ENCODE results near the gene CCL20.
"Not testable (repeated sequence)": the region's sequence is repeated elsewhere in the genome, so short reads cannot be mapped to it uniquely, and the experiment has no call there.

CCL20 gene

GRCh38 chr2:227839339-227840129 lies 25.9 kb downstream of the CCL20 start:
- not testable (repeated sequence) for DNase-seq

GRCh38 chr2:227846831-227847230 lies 33.2 kb downstream of the CCL20 start:
- DNase-seq = no peak

GRCh38 chr2:227848146-227848545 lies 34.5 kb downstream of the CCL20 start:
- DNase-seq = no peak

- no peak for DNase-seq
Measured at GRCh38 chr2:227848586-227848985, 34.9 kb downstream of the CCL20 start.

GRCh38 chr2:227849906-227850305 lies 36.3 kb downstream of the CCL20 start:
- DNase-seq = no peak

DNA sequence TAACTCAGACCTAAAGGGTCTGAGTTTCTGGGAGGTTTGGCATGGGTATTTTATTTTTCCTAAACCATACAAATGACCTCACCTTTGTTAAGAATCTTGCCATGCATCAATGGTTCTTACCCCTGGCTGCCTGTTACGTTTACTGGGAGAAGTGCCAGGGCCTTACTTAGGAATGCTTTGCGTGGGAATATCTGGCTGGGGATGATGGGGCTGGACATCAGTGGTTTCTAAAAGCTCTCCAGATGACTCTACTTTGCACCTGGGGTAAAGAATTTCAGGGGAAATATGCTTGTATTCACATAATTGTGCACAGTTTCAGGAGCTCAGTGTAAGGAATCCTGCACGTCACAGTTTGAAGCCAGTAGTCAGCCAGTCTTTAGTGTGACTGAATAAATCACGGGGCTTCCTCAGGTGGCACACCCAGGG lies 39.6 kb downstream of the CCL20 start:
- no peak for DNase-seq

- DNase-seq = no peak
Measured at GRCh38 chr2:227853765-227854271, 40.2 kb downstream of the CCL20 start.

DNA sequence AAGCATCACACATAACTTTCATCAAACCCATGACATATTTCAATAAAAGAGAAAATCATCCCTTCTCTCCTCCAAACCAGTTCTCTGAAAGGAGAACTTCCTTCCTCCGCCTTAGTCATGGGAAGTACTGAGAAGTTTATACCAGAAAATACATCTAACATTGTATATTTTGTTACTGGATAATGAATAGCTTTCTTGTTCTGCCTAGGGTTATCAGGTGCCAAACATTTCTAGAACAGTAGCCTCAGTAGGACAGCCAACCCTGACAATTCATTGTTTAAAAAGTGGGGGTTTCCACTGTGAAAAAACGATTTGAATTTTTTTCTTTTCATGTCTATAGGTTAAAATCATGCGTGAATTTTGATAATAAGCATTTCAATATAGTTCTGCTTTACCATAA lies 41.8 kb downstream of the CCL20 start:
- no peak for DNase-seq

DNA sequence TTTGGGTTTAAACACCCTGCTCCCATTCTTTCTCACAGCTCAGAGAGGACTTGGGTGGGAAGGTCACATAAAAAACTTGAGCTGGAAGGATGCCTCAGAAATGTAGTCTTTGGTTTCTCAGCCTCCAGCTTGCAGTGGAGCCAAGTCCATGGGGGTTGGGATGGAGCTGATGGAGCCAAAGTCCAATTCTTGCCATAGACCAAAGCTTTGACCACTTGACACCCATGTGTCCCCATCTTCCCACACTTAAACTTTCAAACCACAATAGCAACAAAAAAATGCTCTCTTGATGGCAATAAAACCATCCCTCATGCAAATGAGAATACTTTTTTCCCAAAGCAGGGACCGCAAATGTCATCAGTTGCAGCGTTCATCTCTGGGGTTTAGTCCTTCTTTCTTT lies 43.1 kb downstream of the CCL20 start:
- DNase-seq = no peak

DNA sequence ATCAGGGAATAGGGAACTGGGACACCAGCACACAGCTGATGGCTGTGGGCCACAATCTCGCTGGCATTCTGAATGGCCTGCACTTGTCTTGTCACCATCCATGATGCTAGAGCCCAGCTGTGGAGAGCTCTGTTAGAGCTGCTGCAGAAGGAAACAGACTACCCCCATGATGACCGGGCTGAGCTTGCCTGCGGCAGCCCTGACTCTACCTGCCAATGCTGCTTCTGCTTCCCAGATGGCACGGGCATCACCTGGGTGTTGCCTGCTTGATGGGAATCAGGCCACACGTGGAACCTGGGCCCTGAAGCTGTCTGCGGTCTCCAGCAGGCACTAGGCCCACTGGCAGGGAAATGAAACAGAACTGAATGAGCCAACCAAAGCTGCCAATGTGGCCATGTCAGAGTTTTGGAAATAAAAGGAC lies 46.6 kb downstream of the CCL20 start:
- DNase-seq = no peak

- DNase-seq = no peak
Measured at GRCh38 chr2:227861011-227861410, 47.4 kb downstream of the CCL20 start.

DNA sequence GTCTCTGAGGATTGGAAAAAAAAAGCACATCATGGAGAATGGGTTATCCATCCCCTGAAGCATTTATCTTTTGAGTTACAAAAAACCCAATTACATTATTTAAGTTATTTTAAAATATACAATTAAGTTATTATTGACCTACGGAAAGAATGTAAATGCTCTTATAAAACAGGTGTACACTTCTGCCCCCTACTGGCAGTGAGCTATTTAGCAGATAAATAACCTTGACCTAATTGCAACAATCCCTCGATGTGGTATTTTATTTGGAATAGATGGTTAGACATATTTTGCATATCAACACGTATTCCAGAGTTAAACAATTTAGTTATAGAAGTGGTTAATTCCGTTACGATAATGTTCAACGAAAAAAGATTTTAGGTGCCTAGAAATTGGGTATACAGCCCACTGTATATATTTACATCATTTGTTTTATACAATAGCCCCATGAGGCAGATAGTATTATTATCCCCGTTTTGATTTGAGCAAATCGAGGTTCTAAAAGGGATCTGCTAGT lies 48.6 kb downstream of the CCL20 start:
- DNase-seq = no peak

- no peak for DNase-seq
Measured at GRCh38 chr2:227862741-227863588, 49.3 kb downstream of the CCL20 start.

GRCh38 chr2:227864161-227864756 lies 50.6 kb downstream of the CCL20 start:
- DNase-seq = no peak

- no peak for DNase-seq
Measured at GRCh38 chr2:227865291-227865690, 51.6 kb downstream of the CCL20 start.

All from right hindlimb (tissue), 1 donor.